H7 (cell line): ENCODE measurements around the gene ATP5IF1. TPM values are rescaled to one million over a fixed set of nuclear protein-coding genes. Genes with fewer than 3 reads are reported as not detected.

ENCODE experiments used
- DNase-seq: peaks from one replicate; pipeline ENCODE4 v3.0.0; 2012
- H3K27me3 ChIP-seq: 2 replicates; pipeline ENCODE4 v1.6.0; 2011; ENCODE audit warnings: mild to moderate bottlenecking, low read length; ENCODE audit not compliant: control insufficient read depth, insufficient read depth
- H3K36me3 ChIP-seq: replicated peaks from 2 replicates; pipeline ENCODE4 v1.5.1; 2011; ENCODE audit warnings: low read length; ENCODE audit not compliant: control insufficient read depth, insufficient read depth
- H3K4me3 ChIP-seq: 2 replicates; pipeline ENCODE4 v1.5.1; 2011; ENCODE audit warnings: low read depth, mild to moderate bottlenecking, control low read depth, low read length, moderate library complexity; ENCODE audit not compliant: insufficient read depth
- total RNA-seq: library from RNA; depleted of rRNA; stranded (reverse); fragments of >200 nt; shearing (Covaris generic); gene quantifications from 2 replicates; pipeline ENCODE4 v1.2.3, GENCODE V29; 2014

The ATP5IF1 gene
- total RNA-seq, 1 experiment from 2014 or later = 211 TPM

GRCh38 chr1:28248273-28249012 is 12.5 kb downstream of the ATP5IF1 start:
- no peaks in the 10 kb centered on the region for H3K27me3 ChIP-seq
- peaks cover 1% of the 10 kb centered on the region for H3K36me3 ChIP-seq
- peak; percentile 73 for DNase-seq
- no peak overlapping the region for H3K4me3 ChIP-seq

- Histone ChIP-seq H3K4me3 (no peak overlapping the region), H3K27me3 (no peaks in the 10 kb centered on the region), H3K36me3 (no peaks in the 10 kb centered on the region)
- DNase-seq = peak; percentile 65
These were observed 13.3 kb downstream of the ATP5IF1 start for GRCh38 chr1:28249013-28249865.

- no peak for DNase-seq
- H3K27me3 ChIP-seq = no peaks in the 10 kb centered on the region
- no peak overlapping the region for H3K4me3 ChIP-seq
- no peaks in the 10 kb centered on the region for H3K36me3 ChIP-seq
These were observed 14.0 kb downstream of the ATP5IF1 start for GRCh38 chr1:28249866-28250295.

- H3K4me3 ChIP-seq = no peak overlapping the region
- H3K27me3 ChIP-seq = no peaks in the 10 kb centered on the region; the same call in 1 of the 2 replicates
- no peak for DNase-seq
- H3K36me3 ChIP-seq = no peaks in the 10 kb centered on the region
These were observed 20.4 kb downstream of the ATP5IF1 start for GRCh38 chr1:28256197-28256827.

- Histone ChIP-seq H3K27me3 (no peaks in the 10 kb centered on the region; the same call in 1 of the 2 replicates), H3K4me3 (no peak overlapping the region), H3K36me3 (no peaks in the 10 kb centered on the region)
- DNase-seq = no peak
These were observed 21.8 kb downstream of the ATP5IF1 start for GRCh38 chr1:28257736-28258135.

- peak overlapping the region; percentile 18; the same call in 1 of the 2 replicates for H3K4me3 ChIP-seq
These were observed 22.8 kb downstream of the ATP5IF1 start for GRCh38 chr1:28258628-28259251.

GRCh38 chr1:28259252-28259933 is 23.5 kb downstream of the ATP5IF1 start, which contains the start of gene SESN2:
TSS of gene SESN2 (plus strand) at chr1:28259518. CDS start at chr1:28259848, 330 bp downstream.
- DNase-seq = peak; percentile 99
- H3K27me3 ChIP-seq = no peaks in the 10 kb centered on the region; the same call in 1 of the 2 replicates
- peak within 1 kb of the TSS; percentile 100 for H3K4me3 ChIP-seq
- no peaks in the 10 kb centered on the region for H3K36me3 ChIP-seq

More at GRCh38 chr1:28258628-28259251, 22.8 kb downstream of the ATP5IF1 start:
- Histone ChIP-seq H3K36me3 (no peaks in the 10 kb centered on the region), H3K27me3 (no peaks in the 10 kb centered on the region; the same call in 1 of the 2 replicates)
- DNase-seq = peak; percentile 22

GRCh38 chr1:28259934-28260802 is 24.2 kb downstream of the ATP5IF1 start:
- peak; percentile 90 for DNase-seq
- H3K36me3 ChIP-seq = no peaks in the 10 kb centered on the region
- H3K27me3 ChIP-seq = no peaks in the 10 kb centered on the region; the same call in 1 of the 2 replicates
- H3K4me3 ChIP-seq = peak overlapping the region; percentile 100

- Histone ChIP-seq H3K36me3 (no peaks in the 10 kb centered on the region), H3K4me3 (peak overlapping the region; percentile 100), H3K27me3 (no peaks in the 10 kb centered on the region; the same call in 1 of the 2 replicates)
- no peak for DNase-seq
These were observed 24.9 kb downstream of the ATP5IF1 start for GRCh38 chr1:28260803-28261174.

- Histone ChIP-seq H3K36me3 (no peaks in the 10 kb centered on the region; the same call in 1 of the 2 replicates), H3K4me3 (no peak overlapping the region), H3K27me3 (no peaks in the 10 kb centered on the region)
- DNase-seq = no peak
These were observed 29.0 kb downstream of the ATP5IF1 start for GRCh38 chr1:28264897-28265296.

GRCh38 chr1:28265577-28265976 is 29.7 kb downstream of the ATP5IF1 start:
- Histone ChIP-seq H3K27me3 (no peaks in the 10 kb centered on the region), H3K4me3 (no peak overlapping the region), H3K36me3 (no peaks in the 10 kb centered on the region; the same call in none of the 2 replicates)
- no peak for DNase-seq

- peaks cover 6% of the 10 kb centered on the region for H3K36me3 ChIP-seq
- DNase-seq = no peak
- H3K4me3 ChIP-seq = no peak overlapping the region
- H3K27me3 ChIP-seq = no peaks in the 10 kb centered on the region
These were observed 31.0 kb downstream of the ATP5IF1 start for GRCh38 chr1:28266920-28267322.

GRCh38 chr1:28267633-28268032 is 31.7 kb downstream of the ATP5IF1 start:
- Histone ChIP-seq H3K4me3 (no peak overlapping the region), H3K36me3 (peaks cover 13% of the 10 kb centered on the region), H3K27me3 (no peaks in the 10 kb centered on the region)
- DNase-seq = no peak
